ENCODE results near the gene IGF2.

IGF2 gene

GRCh38 chr11:2140411-2141400 is 1.5 kb upstream of the IGF2 start:
- in situ Hi-C loops (cut with HindIII; ENCODE audit: low sequenced_read_pairs): loop anchor here (10.0 kb wide), 1 partner anchor 516 kb away; the partner anchor contains the start of genes KRTAP5-4 and KRTAP5-5

- in situ Hi-C loops (cut with HindIII; ENCODE audit: low sequenced_read_pairs): loop anchor here (10.0 kb wide), 1 partner anchor 515 kb away; the partner anchor contains the start of genes KRTAP5-4 and KRTAP5-5
Observed at GRCh38 chr11:2139621-2140337, 590 bp upstream of the IGF2 start.

- in situ Hi-C loops (cut with HindIII; ENCODE audit: low sequenced_read_pairs): no loop called here
Observed at GRCh38 chr11:2138431-2139122, 612 bp downstream of the IGF2 start.

- in situ Hi-C loops (cut with HindIII; ENCODE audit: low sequenced_read_pairs): no loop called here
Observed at GRCh38 chr11:2138068-2138430, 1.1 kb downstream of the IGF2 start.

GRCh38 chr11:2137202-2138067 is 1.8 kb downstream of the IGF2 start:
- in situ Hi-C loops (cut with HindIII; ENCODE audit: low sequenced_read_pairs): no loop called here

GRCh38 chr11:2136952-2137201 is 2.3 kb downstream of the IGF2 start:
- in situ Hi-C loops (cut with HindIII; ENCODE audit: low sequenced_read_pairs): no loop called here

GRCh38 chr11:2136209-2136951 is 2.8 kb downstream of the IGF2 start:
- in situ Hi-C loops (cut with HindIII; ENCODE audit: low sequenced_read_pairs): no loop called here

- in situ Hi-C loops (cut with HindIII; ENCODE audit: low sequenced_read_pairs): no loop called here
Observed at GRCh38 chr11:2135648-2136201, 3.5 kb downstream of the IGF2 start.

GRCh38 chr11:2135018-2135569 is 4.1 kb downstream of the IGF2 start:
- in situ Hi-C loops (cut with HindIII; ENCODE audit: low sequenced_read_pairs): no loop called here

- in situ Hi-C loops (cut with HindIII; ENCODE audit: low sequenced_read_pairs): no loop called here
Observed at GRCh38 chr11:2134022-2135010, 4.9 kb downstream of the IGF2 start.

- in situ Hi-C loops (cut with HindIII; ENCODE audit: low sequenced_read_pairs): no loop called here
Observed at GRCh38 chr11:2133241-2134021, 5.8 kb downstream of the IGF2 start.

GRCh38 chr11:2132874-2133240 is 6.3 kb downstream of the IGF2 start:
- in situ Hi-C loops (cut with HindIII; ENCODE audit: low sequenced_read_pairs): no loop called here

- in situ Hi-C loops (cut with HindIII; ENCODE audit: low sequenced_read_pairs): no loop called here
Observed at GRCh38 chr11:2132246-2132645, 6.9 kb downstream of the IGF2 start.

- in situ Hi-C loops (cut with HindIII; ENCODE audit: low sequenced_read_pairs): no loop called here
Observed at GRCh38 chr11:2131371-2132236, 7.6 kb downstream of the IGF2 start.

- in situ Hi-C loops (cut with HindIII; ENCODE audit: low sequenced_read_pairs): no loop called here
Observed at GRCh38 chr11:2130881-2131352, 8.3 kb downstream of the IGF2 start.

- in situ Hi-C loops (cut with HindIII; ENCODE audit: low sequenced_read_pairs): no loop called here
Observed at GRCh38 chr11:2129699-2130366, 9.4 kb downstream of the IGF2 start.
